Liver (tissue), 9 donors: ENCODE data around the gene CD37. TPM values are rescaled to one million over a fixed set of nuclear protein-coding genes. Genes with fewer than 3 reads are reported as not detected.

ENCODE experiments used
- DNase-seq: peaks from one replicate; pipeline ENCODE4 v3.0.0-alpha.2; 2017; ENCODE audit warnings: low spot score
- H3K27ac ChIP-seq, 2 donors: one replicate each; pipeline ENCODE4 v1.7.0; 2013; ENCODE audit warnings: inconsistent platforms in 2 of 2, low read length in 2 of 2, control low read depth in 1 of 2, low read depth in 1 of 2, mild to moderate bottlenecking in 1 of 2
- H3K27me3 ChIP-seq, 4 donors: one replicate each; pipeline versions ENCODE4 v1.6.1 to v1.7.0; 2013; ENCODE audit warnings: low read length in 3 of 4, inconsistent platforms in 1 of 4, mild to moderate bottlenecking in 1 of 4, moderate library complexity in 1 of 4; ENCODE audit not compliant: control insufficient read depth in 4 of 4, insufficient read depth in 4 of 4
- H3K36me3 ChIP-seq, 4 donors: one replicate each; pipeline versions ENCODE4 v1.6.1 to v1.7.0; 2013; ENCODE audit warnings: low read length in 3 of 4, mild to moderate bottlenecking in 3 of 4, low read depth in 1 of 4, moderate library complexity in 1 of 4; ENCODE audit not compliant: control insufficient read depth in 4 of 4, insufficient read depth in 3 of 4
- H3K4me1 ChIP-seq, 4 donors: one replicate each; pipeline versions ENCODE4 v1.6.1 to v1.7.0; 2013; ENCODE audit warnings: low read length in 3 of 4, mild to moderate bottlenecking in 3 of 4, moderate library complexity in 1 of 4; ENCODE audit not compliant: control insufficient read depth in 4 of 4, insufficient read depth in 4 of 4
- H3K4me3 ChIP-seq, 3 donors: one replicate each; pipeline versions ENCODE4 v1.6.1 to v1.7.0; 2013; ENCODE audit warnings: low read length in 3 of 3, control low read depth in 1 of 3, low read depth in 1 of 3, mild to moderate bottlenecking in 1 of 3
- H3K9ac ChIP-seq, 2 donors: one replicate each; pipeline ENCODE4 v1.7.0; 2013; ENCODE audit warnings: low read length in 2 of 2, mild to moderate bottlenecking in 2 of 2, moderate library complexity in 2 of 2, control low read depth in 1 of 2, low read depth in 1 of 2
- H3K9me3 ChIP-seq, 4 donors: one replicate each; pipeline versions ENCODE4 v1.6.1 to v1.7.0; 2013; ENCODE audit warnings: low read length in 3 of 4; ENCODE audit not compliant: control insufficient read depth in 4 of 4
- CTCF ChIP-seq: fragments of 150-350 bp; IDR thresholded peaks from 2 replicates; pipeline ENCODE4 v1.5.1; 2017; ENCODE audit warnings: improper control_type of control experiment, low read depth, low read length; ENCODE audit not compliant: missing input control
- EGR1 ChIP-seq, 2 donors: IDR thresholded peaks; 2 replicates each; pipeline ENCODE4 v1.6.1; 2016 to 2018; ENCODE audit warnings: antibody characterized with exemption in 2 of 2, low read depth in 2 of 2
- FOXA1 ChIP-seq: IDR thresholded peaks from 2 replicates; pipeline ENCODE4 v1.6.1; 2016; ENCODE audit warnings: antibody characterized with exemption
- FOXA2 ChIP-seq: IDR thresholded peaks from 2 replicates; pipeline ENCODE4 v1.6.1; 2016; ENCODE audit warnings: antibody characterized with exemption
- GABPA ChIP-seq, 2 donors: IDR thresholded peaks in 1 of 2; conservative IDR thresholded peaks in 1 of 2; 2 replicates each; pipeline ENCODE4 v1.6.1; 2016; ENCODE audit warnings: antibody characterized with exemption in 2 of 2, mild to moderate bottlenecking in 1 of 2, moderate library complexity in 1 of 2
- HNF4A ChIP-seq, 2 donors: conservative IDR thresholded peaks; 2 replicates each; pipeline ENCODE4 v1.6.1; 2016; ENCODE audit warnings: antibody characterized with exemption in 2 of 2, mild to moderate bottlenecking in 2 of 2
- HNF4G ChIP-seq: IDR thresholded peaks from 2 replicates; pipeline ENCODE4 v1.6.1; 2016; ENCODE audit warnings: antibody characterized with exemption
- JUND ChIP-seq, 2 donors: IDR thresholded peaks; 2 replicates each; pipeline ENCODE4 v1.6.1; 2016; ENCODE audit warnings: antibody characterized with exemption in 2 of 2
- NR2F2 ChIP-seq: IDR thresholded peaks from 2 replicates; pipeline ENCODE4 v1.6.1; 2016; ENCODE audit warnings: antibody characterized with exemption
- RAD21 ChIP-seq, 2 donors: IDR thresholded peaks; 2 replicates each; pipeline ENCODE4 v1.6.1; 2016; ENCODE audit warnings: antibody characterized with exemption in 2 of 2, mild to moderate bottlenecking in 2 of 2
- REST ChIP-seq: IDR thresholded peaks from 2 replicates; pipeline ENCODE4 v1.6.1; 2016; ENCODE audit warnings: antibody characterized with exemption, mild to moderate bottlenecking
- RXRA ChIP-seq, 2 donors: IDR thresholded peaks; 2 replicates each; pipeline ENCODE4 v1.6.1; 2017 to 2018; ENCODE audit warnings: antibody characterized with exemption in 2 of 2, mild to moderate bottlenecking in 1 of 2
- SP1 ChIP-seq: IDR thresholded peaks from 2 replicates; pipeline ENCODE4 v1.6.1; 2018; ENCODE audit warnings: antibody characterized with exemption, mild to moderate bottlenecking
- TAF1 ChIP-seq: conservative IDR thresholded peaks from 2 replicates; pipeline ENCODE4 v1.6.1; 2016; ENCODE audit warnings: antibody characterized with exemption, mild to moderate bottlenecking
- YY1 ChIP-seq: IDR thresholded peaks from 2 replicates; pipeline ENCODE4 v1.6.1; 2016; ENCODE audit warnings: antibody characterized with exemption, mild to moderate bottlenecking
- WGBS: extraction: QIAGEN DNeasy Blood & Tissue Kit; methylation state at CpG from one replicate; pipeline ENCODE4 v1.1.7; 2013; 5-methylcytosine and 5-hydroxymethylcytosine counted together
- polyA plus RNA-seq, 2 donors: library from polyadenylated mRNA; stranded (reverse) in 1 of 2; unstranded in 1 of 2; fragments of 200-250 nt in 1 of 2; fragments of >200 nt in 1 of 2; fragmentation: Nextera tagmentation in 1 of 2; extraction: Ambion mirVana in 1 of 2; gene quantifications; one replicate each; pipeline versions ENCODE4 v1.2.1 to v1.2.3, GENCODE V29; 2013 to 2015
- total RNA-seq, 2 donors: library from RNA; depleted of rRNA; stranded (reverse); fragments of >200 nt; gene quantifications; one replicate each; pipeline ENCODE4 v1.2.3, GENCODE V29; 2014
- TF ChIP-seq, protein P1 (sequence below): IDR thresholded peaks from 2 replicates; pipeline ENCODE4 v1.6.1; 2016; ENCODE audit warnings: antibody characterized with exemption
- TF ChIP-seq, protein P2 (sequence below): IDR thresholded peaks from 2 replicates; pipeline ENCODE4 v1.6.1; 2016; ENCODE audit warnings: antibody characterized with exemption
- TF ChIP-seq, protein P3 (sequence below): IDR thresholded peaks from 2 replicates; pipeline ENCODE4 v1.6.1; 2016; ENCODE audit warnings: antibody characterized with exemption
- donor health status: healthy.
- donor health status: healthy.
- donor health status: healthy.
- donor health status: healthy.
- donor health status: healthy.

Gene CD37
- total and polyA plus RNA-seq, 4 donors = 2.9 to 9.6 (median 3.9) TPM

DNA sequence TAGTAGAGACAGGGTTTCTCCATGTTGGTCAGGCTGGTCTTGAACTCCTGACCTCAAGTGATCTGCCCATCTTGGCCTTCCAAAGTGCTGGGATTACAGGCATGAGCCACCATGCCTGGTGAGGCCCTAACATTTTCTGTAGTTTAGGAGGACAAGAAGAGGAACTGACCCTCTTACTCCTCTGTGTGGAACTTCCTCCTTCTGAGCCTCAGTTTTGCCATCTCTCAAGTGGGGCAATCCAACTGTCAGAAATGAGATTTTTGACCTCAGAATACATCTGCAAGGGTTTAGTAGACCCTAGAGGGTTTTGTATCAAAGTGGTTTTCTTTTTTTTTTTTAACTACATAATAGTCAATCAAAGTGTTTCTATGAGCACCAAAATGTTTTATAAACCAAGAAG is 30.9 kb downstream of the CD37 start:
- no peak for DNase-seq
- H3K4me1 ChIP-seq = peaks cover 5 to 20% (median 9%) of the 10 kb centered on the region in 4 donors
- H3K27me3 ChIP-seq = no peaks in the 10 kb centered on the region
- peaks cover 3 to 12% (median 7%) of the 10 kb centered on the region in 4 donors for H3K9me3 ChIP-seq
- H3K27ac ChIP-seq = no peak overlapping the region
- TF ChIP-seq, protein P1, sequence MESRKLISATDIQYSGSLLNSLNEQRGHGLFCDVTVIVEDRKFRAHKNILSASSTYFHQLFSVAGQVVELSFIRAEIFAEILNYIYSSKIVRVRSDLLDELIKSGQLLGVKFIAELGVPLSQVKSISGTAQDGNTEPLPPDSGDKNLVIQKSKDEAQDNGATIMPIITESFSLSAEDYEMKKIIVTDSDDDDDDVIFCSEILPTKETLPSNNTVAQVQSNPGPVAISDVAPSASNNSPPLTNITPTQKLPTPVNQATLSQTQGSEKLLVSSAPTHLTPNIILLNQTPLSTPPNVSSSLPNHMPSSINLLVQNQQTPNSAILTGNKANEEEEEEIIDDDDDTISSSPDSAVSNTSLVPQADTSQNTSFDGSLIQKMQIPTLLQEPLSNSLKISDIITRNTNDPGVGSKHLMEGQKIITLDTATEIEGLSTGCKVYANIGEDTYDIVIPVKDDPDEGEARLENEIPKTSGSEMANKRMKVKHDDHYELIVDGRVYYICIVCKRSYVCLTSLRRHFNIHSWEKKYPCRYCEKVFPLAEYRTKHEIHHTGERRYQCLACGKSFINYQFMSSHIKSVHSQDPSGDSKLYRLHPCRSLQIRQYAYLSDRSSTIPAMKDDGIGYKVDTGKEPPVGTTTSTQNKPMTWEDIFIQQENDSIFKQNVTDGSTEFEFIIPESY = no peak
- no peak for TF ChIP-seq RAD21 (IDR thresholded peaks at IDR 0.05)
- TF ChIP-seq SP1 = no peak
- TF ChIP-seq, protein P2, sequence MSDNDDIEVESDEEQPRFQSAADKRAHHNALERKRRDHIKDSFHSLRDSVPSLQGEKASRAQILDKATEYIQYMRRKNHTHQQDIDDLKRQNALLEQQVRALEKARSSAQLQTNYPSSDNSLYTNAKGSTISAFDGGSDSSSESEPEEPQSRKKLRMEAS = no peak
- TF ChIP-seq TAF1 = no peak
- TF ChIP-seq, protein P3, sequence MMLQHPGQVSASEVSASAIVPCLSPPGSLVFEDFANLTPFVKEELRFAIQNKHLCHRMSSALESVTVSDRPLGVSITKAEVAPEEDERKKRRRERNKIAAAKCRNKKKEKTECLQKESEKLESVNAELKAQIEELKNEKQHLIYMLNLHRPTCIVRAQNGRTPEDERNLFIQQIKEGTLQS = no peak
- no peak for TF ChIP-seq REST
- TF ChIP-seq YY1 = no peak
- TF ChIP-seq HNF4A (conservative IDR thresholded peaks at IDR 0.05) = no peak
- TF ChIP-seq FOXA1 = no peak
- H3K9ac ChIP-seq = no peak overlapping the region
- H3K36me3 ChIP-seq = no peaks in the 10 kb centered on the region
- H3K4me3 ChIP-seq = no peak overlapping the region

- no peaks in the 10 kb centered on the region for H3K27me3 ChIP-seq
- H3K27ac ChIP-seq = no peak overlapping the region
- no peak for DNase-seq
- WGBS = 95% methylated on average over 5 of the region's 5 CpGs
- H3K36me3 ChIP-seq = no peaks in the 10 kb centered on the region
- H3K9me3 ChIP-seq = peaks cover 3 to 12% (median 7%) of the 10 kb centered on the region in 4 donors
- no peak overlapping the region for H3K9ac ChIP-seq
- peaks cover 0 to under 1% (median under 1%) of the 10 kb centered on the region in 4 donors for H3K4me1 ChIP-seq
- H3K4me3 ChIP-seq = no peak overlapping the region
- TF ChIP-seq HNF4A (conservative IDR thresholded peaks at IDR 0.05) (no peak), NR2F2 (no peak), FOXA2 (no peak), HNF4G (no peak), CTCF (no peak), EGR1 (IDR thresholded peaks at IDR 0.05; ENCODE audit: low read depth in 2 of 2) (no peak), GABPA (IDR thresholded peaks at IDR 0.05 in 1 of 2, conservative IDR thresholded peaks at IDR 0.05 in 1 of 2) (no peak), FOXA1 (no peak), JUND (IDR thresholded peaks at IDR 0.05) (no peak), TAF1 (no peak), RXRA (IDR thresholded peaks at IDR 0.05) (no peak), RAD21 (IDR thresholded peaks at IDR 0.05) (no peak), YY1 (no peak)
- TF ChIP-seq, protein P2 = no peak
- TF ChIP-seq, protein P3 = no peak
Measured at GRCh38 chr19:49368711-49369358, 33.6 kb downstream of the CD37 start.
